Heart left ventricle (tissue), 16 donors: ENCODE results near the gene PACS2. TPM values are rescaled to one million over a fixed set of nuclear protein-coding genes. Genes with fewer than 3 reads are reported as not detected.

Experiments used
- ATAC-seq, 4 donors: fragments of 200-7000 bp; cut with Tn5 transposase; one replicate each; pipeline ENCODE4 v1.9.1; 2020 to 2022; ENCODE audit warnings: moderate library complexity in 4 of 4, mild to moderate bottlenecking in 3 of 4, moderate number of reproducible peaks in 1 of 4
- DNase-seq, 5 donors: peaks; one replicate each; pipeline ENCODE4 v3.0.0-alpha.2; 2020
- H3K27ac ChIP-seq, 12 donors: fragments of 200-600 bp; sonication (generic) in 4 of 12; one replicate each; pipeline versions ENCODE4 v1.5.0 to v1.8.0; 2016 to 2022; ENCODE audit warnings: mild to moderate bottlenecking in 2 of 12
- H3K27me3 ChIP-seq, 9 donors: fragments of 200-600 bp; sonication (generic) in 2 of 9; one replicate each; pipeline versions ENCODE4 v1.5.1 to v1.8.0; 2016 to 2022; ENCODE audit warnings: mild to moderate bottlenecking in 3 of 9
- H3K36me3 ChIP-seq, 9 donors: fragments of 200-600 bp; sonication (generic) in 2 of 9; one replicate each; pipeline versions ENCODE4 v1.5.0 to v1.8.0; 2018 to 2022; ENCODE audit warnings: mild to moderate bottlenecking in 2 of 9
- H3K4me1 ChIP-seq, 12 donors: fragments of 200-600 bp; sonication (generic) in 4 of 12; one replicate each; pipeline versions ENCODE4 v1.5.0 to v1.8.0; 2016 to 2022; ENCODE audit warnings: mild to moderate bottlenecking in 3 of 12
- H3K4me3 ChIP-seq, 12 donors: fragments of 200-600 bp; sonication (generic) in 4 of 12; one replicate each; pipeline versions ENCODE4 v1.5.0 to v1.8.0; 2017 to 2022; ENCODE audit warnings: mild to moderate bottlenecking in 9 of 12, moderate library complexity in 4 of 12
- H3K9me3 ChIP-seq, 12 donors: fragments of 200-600 bp; sonication (generic) in 4 of 12; one replicate each; pipeline versions ENCODE4 v1.5.0 to v1.8.0; 2016 to 2022; ENCODE audit warnings: mild to moderate bottlenecking in 1 of 12
- CTCF ChIP-seq, 12 donors: fragments of 200-600 bp; sonication (generic) in 4 of 12; IDR thresholded peaks; one replicate each; pipeline versions ENCODE4 v1.5.0 to v1.8.0; 2018 to 2022; ENCODE audit warnings: antibody characterized with exemption in 12 of 12, mild to moderate bottlenecking in 5 of 12
- POLR2A ChIP-seq, 2 donors: fragments of 450-650 bp; IDR thresholded peaks; one replicate each; pipeline ENCODE4 v1.6.1; 2017; ENCODE audit warnings: antibody characterized with exemption in 2 of 2, mild to moderate bottlenecking in 2 of 2, moderate library complexity in 2 of 2
- WGBS, 4 donors: extraction: QIAGEN DNeasy Blood & Tissue Kit in 2 of 4; methylation state at CpG; one replicate each; pipeline versions ENCODE4 v1.1.5 to v1.1.7; 2013 to 2018; 5-methylcytosine and 5-hydroxymethylcytosine counted together
- intact Hi-C, 10 donors: fragments of 100-400 bp; cut with DNase I; formaldehyde crosslinking; loops; one replicate each; pipeline versions ENCODE4 v1.11.1 to v1.14.2; 2022
- polyA plus RNA-seq, 2 donors: library from polyadenylated mRNA; stranded (reverse); fragments of 200-250 nt; gene quantifications; one replicate each; pipeline ENCODE4 v1.2.3, GENCODE V29; 2013
- total RNA-seq, 9 donors: library from RNA; depleted of rRNA in 2 of 9; stranded (reverse); fragments of >200 nt in 2 of 9; fragmentation: NEBNext Ultra II Directional in 3 of 9; extraction: Animal tissue kit (Norgen Biotek cat#: 25700) in 3 of 9; gene quantifications; one replicate each; pipeline versions ENCODE4 v1.1.0 to v1.2.4, GENCODE V29; 2016 to 2023
- donor health status: ischemic (EF 13 %, LVEDD 7.1; RV severe dilation, severe dysfunction).
- donor health status: healthy with polysubstance abuse.
- donor health status: DM: no; HTN: yes; CAD: no.
- donor health status: DM: no; HTN: no; CAD: no.
- donor health status: ischemic (EF 25% LVEDD 6.9; RV normal size, moderate dysfunction).
- donor health status: ischemic (EF 25% LVEDD 5.7; RV mildly dilated, moderate dysfunction).
- donor health status: healthy.
- donor health status: DM: yes; HTN: yes; CAD: no.
- donor health status: ischemic (EF 35%, LVEDD 5.7; RV mildly dilated, moderate dysfunction).
- donor health status: nonischemic (EF 11% LVEDD 7.7; RV severe dilation, severe dysfunction).
- donor health status: DM: yes; HTN: yes; CAD: no.
- donor health status: PGD.
- donor health status: ischemic (EF 29% LVEDD 5.4; RV normal size, mild dysfunction).
- donor health status: nonischemic (EF 23%, LVEDD 6.1; RV moderate dilation, normal function).

PACS2 gene
- total and polyA plus RNA-seq, 11 donors, result 47.3 to 90.3 (median 60.8) TPM

DNA sequence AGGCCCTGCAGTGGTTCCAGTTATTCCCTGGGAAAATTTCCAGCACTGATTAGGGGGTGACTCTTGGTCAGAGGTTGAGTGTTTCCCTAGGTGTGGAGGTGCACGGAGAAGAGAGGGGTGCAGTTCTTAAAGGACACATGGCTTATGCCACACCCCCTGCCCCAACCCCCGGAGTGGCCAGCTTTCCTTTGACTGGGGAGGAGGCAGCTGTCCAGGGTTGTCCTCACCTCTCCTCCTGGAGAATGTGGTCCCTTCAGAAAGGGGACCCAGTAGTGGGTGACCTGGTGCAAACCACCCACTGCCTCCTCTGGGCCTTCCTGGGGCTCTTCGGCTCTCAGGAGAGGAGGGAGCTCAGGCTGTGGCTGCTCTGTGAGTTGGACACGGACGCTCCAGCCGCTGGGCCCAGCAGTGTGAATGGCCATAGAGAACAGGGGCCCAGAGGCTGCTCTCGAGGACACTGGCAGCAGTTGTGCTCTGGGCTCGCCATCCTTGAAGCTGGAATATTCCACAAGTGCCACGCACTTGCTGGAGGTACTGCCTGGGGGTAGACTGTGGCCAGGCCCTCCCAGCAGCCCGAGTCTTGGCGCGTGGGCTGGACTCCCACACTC is 13.6 kb downstream of the PACS2 start:
- peak overlapping the region in 9 of 12 donors; percentile 4 to 84 (median 39) for H3K27ac ChIP-seq
- H3K4me3 ChIP-seq, result no peak overlapping the region
- no peaks in the 10 kb centered on the region for H3K36me3 ChIP-seq
- peaks cover 0 to 4% (median 0%) of the 10 kb centered on the region in 12 donors for H3K9me3 ChIP-seq
- TF ChIP-seq CTCF (IDR thresholded peaks at IDR 0.05), result no peak
- TF ChIP-seq POLR2A (IDR thresholded peaks at IDR 0.05), result no peak
- H3K27me3 ChIP-seq, result no peaks in the 10 kb centered on the region
- H3K4me1 ChIP-seq, result peaks cover 17 to 93% (median 74%) of the 10 kb centered on the region in 12 donors
- ATAC-seq, result no peak
- 58 to 70% (median 64%) methylated on average over 9 to 12 of the region's 12 CpGs for WGBS, 4 donors
- no peak for DNase-seq
- intact Hi-C loops, result no loop called here

- ATAC-seq, result no peak
- 58 to 64% (median 61%) methylated on average over 14 to 15 of the region's 15 CpGs for WGBS, 4 donors
- no peaks in the 10 kb centered on the region for H3K36me3 ChIP-seq
- TF ChIP-seq CTCF (IDR thresholded peaks at IDR 0.05) (no peak), POLR2A (IDR thresholded peaks at IDR 0.05) (no peak)
- H3K9me3 ChIP-seq, result peaks cover 0 to 4% (median 0%) of the 10 kb centered on the region in 12 donors
- H3K27me3 ChIP-seq, result no peaks in the 10 kb centered on the region
- peaks cover 17 to 93% (median 74%) of the 10 kb centered on the region in 12 donors for H3K4me1 ChIP-seq
- H3K4me3 ChIP-seq, result no peak overlapping the region
- H3K27ac ChIP-seq, result peak overlapping the region in 9 of 12 donors; percentile 4 to 84 (median 39)
- no peak for DNase-seq
- intact Hi-C loops, result no loop called here
Observed at GRCh38 chr14:105328678-105329390, 14.3 kb downstream of the PACS2 start.

GRCh38 chr14:105329411-105330150 is 15.0 kb downstream of the PACS2 start:
- no peaks in the 10 kb centered on the region for H3K27me3 ChIP-seq

More at GRCh38 chr14:105329411-105330150, 15.0 kb downstream of the PACS2 start:
- WGBS, 4 donors, result 90 to 96% (median 94%) methylated on average over 13 to 17 of the region's 17 CpGs
- peak overlapping the region in 6 of 12 donors; percentile 4 to 84 (median 48) for H3K27ac ChIP-seq
- H3K4me1 ChIP-seq, result peaks cover 17 to 93% (median 72%) of the 10 kb centered on the region in 12 donors
- no peak overlapping the region for H3K4me3 ChIP-seq
- DNase-seq (no peak), ATAC-seq (no peak)
- H3K36me3 ChIP-seq, result no peaks in the 10 kb centered on the region
- peaks cover 0 to 4% (median 0%) of the 10 kb centered on the region in 12 donors for H3K9me3 ChIP-seq
- intact Hi-C loops, result no loop called here
- TF ChIP-seq POLR2A (IDR thresholded peaks at IDR 0.05) (no peak), CTCF (IDR thresholded peaks at IDR 0.05) (no peak)
